GM19238 (cell line): ENCODE results near the gene CRELD2.

Experiments
- DNase-seq: peaks from one replicate; pipeline ENCODE4 v3.0.0; 2011; ENCODE audit warnings: low spot score; ENCODE audit not compliant: insufficient read length

CRELD2 gene

GRCh38 chr22:49967706-49968208 lies 49.3 kb downstream of the CRELD2 start:
- DNase-seq: no peak

DNA sequence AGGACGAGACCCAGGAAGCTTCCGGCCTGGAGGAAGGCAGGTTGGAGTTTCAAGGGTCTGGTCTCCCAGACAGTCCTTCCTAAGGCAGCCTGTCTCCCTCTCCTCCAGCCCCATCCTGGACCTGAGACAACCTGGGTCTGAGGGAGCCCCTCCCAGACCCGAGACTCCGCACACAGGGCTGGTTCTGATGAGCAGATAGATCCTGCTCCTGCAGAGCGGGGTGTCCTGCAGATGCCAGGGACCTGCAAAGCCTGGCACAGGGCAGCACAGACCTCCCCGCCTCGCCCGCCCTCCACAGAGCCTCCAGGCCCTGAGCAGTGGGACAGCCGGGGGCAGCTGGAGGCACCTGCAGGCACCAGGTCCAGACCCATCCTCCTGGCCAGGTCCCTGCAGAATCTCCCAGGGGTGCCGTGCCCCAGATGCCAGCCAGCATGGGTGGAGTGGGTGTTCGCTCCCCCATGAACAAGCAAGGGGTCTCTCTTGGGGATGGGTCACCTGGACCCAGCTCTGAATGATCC lies 49.9 kb downstream of the CRELD2 start:
- no peak for DNase-seq

- no peak for DNase-seq
Measured at GRCh38 chr22:49968831-49969661, 50.6 kb downstream of the CRELD2 start.

DNA sequence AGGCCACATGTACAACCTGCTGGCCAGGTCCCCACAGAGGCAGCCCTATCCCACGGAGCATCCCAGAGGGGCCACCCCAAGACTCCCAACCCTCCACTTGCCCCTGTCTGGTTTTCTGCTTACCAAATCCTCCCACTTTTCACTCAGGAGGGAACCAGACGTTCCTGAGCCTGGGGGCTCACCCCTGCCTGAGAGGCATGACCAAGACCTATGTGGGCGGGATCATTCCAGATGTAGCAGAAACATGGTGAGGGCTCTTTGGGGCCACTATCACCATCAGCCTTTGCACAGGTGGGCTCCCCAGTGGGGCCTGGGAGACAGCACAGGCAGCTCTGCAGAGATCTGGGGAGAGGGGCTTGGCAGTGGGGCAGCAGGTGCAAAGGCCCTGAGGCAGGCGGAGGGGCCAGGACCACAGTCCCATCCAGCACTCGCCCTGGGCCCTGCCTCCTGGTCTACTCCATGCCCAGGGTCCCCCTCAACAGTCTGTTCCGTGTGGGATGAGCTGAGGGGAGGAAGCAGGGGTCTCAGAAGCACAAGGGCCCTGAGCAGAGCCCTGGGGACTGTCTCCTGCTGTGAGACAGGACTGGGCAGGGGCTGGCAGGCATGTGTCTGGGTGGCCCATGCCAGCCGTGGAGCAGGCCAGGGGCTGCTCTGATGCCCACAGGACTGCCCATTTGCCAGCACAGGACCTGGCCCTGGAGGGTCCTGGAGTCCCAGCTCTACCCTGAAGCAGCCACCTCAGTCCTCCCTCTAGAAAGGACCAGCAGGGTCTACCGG lies 51.5 kb downstream of the CRELD2 start:
- DNase-seq: no peak

- DNase-seq: peak; percentile 94
Measured at GRCh38 chr22:49970528-49971231, 52.2 kb downstream of the CRELD2 start.

DNA sequence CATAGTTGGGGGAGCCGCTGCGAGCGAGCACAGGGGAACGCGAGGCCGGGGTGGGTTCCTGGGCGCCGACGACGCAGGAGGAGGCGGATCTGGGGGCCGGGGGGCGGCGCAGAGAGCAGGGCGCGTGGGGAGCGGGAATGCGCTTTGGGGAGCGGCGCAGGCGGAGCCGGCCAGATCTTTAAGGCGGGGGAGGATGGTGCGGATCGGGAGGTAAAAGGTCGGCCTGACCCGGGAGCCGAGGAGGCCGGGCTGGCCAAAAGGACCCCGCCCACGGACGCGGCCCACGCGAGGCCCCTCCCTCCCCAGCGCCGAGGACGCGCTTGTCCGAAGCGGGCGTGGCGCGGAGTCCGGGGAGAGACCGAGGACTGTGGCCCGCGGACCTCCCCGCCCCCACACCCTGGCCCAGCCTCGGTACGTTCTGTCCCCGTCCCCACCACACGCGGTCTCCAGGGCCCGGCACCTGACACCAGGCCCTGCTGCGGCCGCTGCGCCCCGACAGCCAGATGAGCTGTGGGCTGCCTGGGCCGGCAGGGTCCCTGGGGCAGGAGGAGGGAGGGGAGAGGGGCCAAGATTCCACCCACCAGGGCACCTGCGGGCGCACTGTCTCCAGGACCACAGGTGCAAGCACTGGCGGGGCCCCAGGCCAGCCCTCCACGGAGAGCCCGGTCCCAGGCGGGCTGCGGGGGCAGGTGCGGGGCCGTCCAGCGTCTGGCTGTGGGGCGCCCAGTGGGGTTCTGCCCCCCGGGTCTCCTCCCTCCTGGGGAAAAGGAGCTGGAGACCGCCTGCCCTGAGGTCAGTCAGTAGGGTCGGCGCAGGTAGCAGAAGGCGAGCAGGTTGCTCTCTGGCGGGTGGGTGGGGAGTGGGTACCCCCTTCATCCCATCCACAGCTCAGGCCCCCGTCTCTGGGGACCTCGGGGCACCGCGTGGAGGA lies 53.1 kb downstream of the CRELD2 start:
- peak; percentile 48 for DNase-seq

DNA sequence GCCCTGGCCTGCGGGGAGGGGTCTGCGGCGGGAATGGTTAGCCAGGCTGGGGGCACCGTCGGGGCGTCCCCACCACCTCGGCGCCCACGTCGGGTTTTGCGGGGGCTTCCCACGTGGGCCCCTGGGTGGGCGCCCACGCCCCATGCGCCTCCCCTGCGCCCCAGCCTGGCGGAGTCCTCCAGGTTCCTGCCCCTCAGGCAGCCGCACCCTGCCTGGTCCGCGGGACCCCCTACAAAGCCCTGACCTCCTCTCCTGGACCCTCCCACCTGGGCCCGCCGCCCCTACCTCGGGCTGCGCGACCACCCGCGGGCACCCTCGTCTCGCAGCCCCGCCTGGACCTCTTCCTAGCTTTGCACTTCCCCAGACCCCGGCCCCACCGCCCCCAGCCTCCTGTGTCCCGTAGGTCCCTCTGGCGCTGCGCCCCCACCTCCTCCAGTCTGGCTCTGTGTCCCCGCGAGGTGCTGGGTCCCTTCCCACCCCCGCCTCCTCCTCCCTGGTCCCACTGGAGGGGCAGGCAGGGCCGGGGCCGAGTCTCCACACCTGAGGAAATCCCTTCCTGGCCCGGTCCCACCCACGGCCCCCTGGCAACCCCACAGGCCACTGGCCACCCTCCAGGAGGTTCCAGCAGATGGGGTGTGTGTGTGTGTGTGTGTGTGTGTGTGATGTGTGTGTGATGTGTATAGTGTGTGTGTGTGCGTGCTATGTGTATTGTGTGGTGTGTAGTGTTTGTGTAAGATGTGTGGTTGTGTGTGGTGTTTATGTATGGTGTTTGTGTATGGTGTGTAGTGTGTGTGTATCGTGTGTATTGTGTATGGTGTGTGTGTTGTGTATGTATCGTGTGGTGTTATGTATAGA lies 54.0 kb downstream of the CRELD2 start:
- no peak for DNase-seq

DNA sequence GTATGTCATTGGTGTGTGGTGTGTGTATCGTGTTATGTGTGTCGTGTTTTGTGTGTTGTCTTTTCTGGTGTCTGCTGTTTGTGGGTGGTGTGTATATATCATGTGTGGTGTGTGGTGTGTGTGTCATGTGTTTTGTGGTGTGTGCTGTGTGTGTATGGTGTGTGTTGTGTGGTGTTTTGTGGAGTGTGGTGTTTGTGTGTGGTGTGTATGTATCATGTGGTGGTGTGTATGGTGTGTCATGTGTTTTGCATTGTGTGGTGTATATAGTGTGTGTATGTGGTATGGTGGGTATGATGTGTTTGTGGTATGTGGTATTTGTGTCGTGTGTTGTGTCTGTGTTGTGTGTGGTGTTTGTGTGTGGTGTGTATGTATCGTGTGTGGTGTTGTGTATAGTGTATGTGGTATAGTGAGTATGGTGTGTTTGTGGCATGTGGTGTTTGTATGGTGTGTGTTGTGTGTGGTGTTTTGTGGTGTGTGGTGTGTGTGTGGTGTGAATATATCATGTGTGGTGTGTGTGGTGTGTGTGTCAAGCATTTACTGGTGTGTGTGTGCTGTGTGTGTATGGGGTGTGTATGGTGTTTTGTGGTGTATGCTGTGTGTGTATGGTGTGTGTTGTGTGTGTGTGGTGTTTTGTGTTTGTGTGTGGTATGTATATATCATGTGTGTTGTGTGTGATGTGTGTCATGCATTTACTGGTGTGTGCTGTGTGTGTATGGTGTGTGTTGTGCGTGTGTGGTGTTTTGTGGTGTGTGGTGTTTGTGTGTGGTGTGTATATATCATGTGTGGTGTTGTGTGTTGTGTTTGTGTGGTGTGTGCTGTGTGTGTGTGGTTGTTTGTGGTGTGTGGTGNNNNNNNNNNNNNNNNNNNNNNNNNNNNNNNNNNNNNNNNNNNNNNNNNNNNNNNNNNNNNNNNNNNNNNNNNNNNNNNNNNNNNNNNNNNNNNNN lies 54.9 kb downstream of the CRELD2 start:
- DNase-seq: no peak

DNA sequence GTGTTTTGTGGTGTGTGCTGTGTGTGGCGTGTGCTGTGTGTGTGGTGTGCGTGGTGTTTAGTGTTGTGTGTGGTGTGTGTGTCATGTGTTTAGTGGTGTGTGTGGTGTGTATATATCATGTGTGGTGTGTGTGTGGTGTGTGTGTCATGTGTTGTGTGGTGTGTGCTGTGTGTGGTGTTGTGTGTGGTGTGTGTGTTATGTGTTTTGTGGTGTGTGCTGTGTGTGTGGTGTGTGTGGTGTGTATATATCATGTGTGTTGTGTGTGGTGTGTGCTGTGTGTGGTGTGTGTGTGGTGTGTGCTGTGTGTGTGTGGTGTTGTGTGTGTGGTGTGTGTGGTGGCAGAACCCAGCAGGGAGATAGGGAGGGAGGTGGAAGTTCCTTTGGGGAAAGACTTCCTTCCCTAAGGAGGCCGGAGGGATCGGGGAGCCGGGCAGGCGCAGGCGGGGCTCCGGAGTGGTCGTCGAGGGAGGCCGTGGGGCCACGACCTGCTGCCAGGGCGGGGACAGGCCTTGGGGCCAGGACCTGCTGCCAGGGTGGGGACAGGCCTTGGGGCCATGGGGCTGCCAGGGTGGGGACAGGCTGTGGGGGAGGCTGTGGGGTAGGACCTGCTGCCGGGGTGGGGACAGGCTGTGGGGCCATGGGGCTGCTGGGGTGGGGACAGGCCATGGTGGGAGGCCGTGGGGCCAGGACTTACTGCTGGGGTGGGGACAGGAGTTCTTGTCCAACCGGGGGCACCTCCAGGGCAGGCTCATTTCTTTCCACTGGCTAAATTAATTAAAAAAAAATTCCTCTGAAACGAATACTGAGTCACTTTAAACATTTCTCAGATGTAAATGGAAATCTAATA lies 57.3 kb downstream of the CRELD2 start:
- DNase-seq: no peak

- DNase-seq: peak; percentile 52
Measured at GRCh38 chr22:49976439-49977175, 58.2 kb downstream of the CRELD2 start.
